B cell (primary cell): ENCODE results near the gene PHACTR4. TPM values are rescaled to one million over a fixed set of nuclear protein-coding genes. Genes with fewer than 3 reads are reported as not detected.
"Not testable (repeated sequence)": the region's sequence is repeated elsewhere in the genome, so short reads cannot be mapped to it uniquely, and the experiment has no call there.

Experiments used
- ATAC-seq: fragments of 200-7000 bp; cut with Tn5 transposase; one replicate; pipeline ENCODE4 v1.10.0; 2021; ENCODE audit warnings: low read depth, mild to moderate bottlenecking, moderate number of reproducible peaks, moderate library complexity
- CTCF ChIA-PET: fragments of 350-600 bp; sonication (Branson Sonifier 250); formaldehyde crosslinking; loops from one replicate; lab custom pipeline; 2021; ENCODE audit warnings: antibody characterized with exemption, inconsistent platforms; lab: Charles Lee
- POLR2A ChIA-PET: fragments of 350-600 bp; sonication (Branson Sonifier 250); formaldehyde crosslinking; loops from one replicate; lab custom pipeline; 2021; ENCODE audit warnings: antibody characterized with exemption; lab: Charles Lee
- DNase-seq: peaks from one replicate; pipeline ENCODE4 v3.0.0; 2013
- H2AFZ ChIP-seq: 2 replicates; pipeline ENCODE4 v1.6.1; 2012; ENCODE audit warnings: mild to moderate bottlenecking, low read depth, low read length; ENCODE audit not compliant: insufficient read depth, poor library complexity, severe bottlenecking
- H3K27ac ChIP-seq, 2 donors: 1 replicate in 1 of 2; 2 replicates in 1 of 2; pipeline ENCODE4 v1.5.1; 2012 to 2013; ENCODE audit warnings: low read length in 2 of 2, mild to moderate bottlenecking in 2 of 2, moderate library complexity in 1 of 2
- H3K27me3 ChIP-seq, 4 experiments: fragments of 200-600 bp in 1 of 4; sonication (generic) in 1 of 4; replicated peaks in 1 of 4; 1 replicate in 2 of 4; 2 replicates in 2 of 4; pipeline versions ENCODE4 v1.6.1 to v1.7.0; 2013 to 2016; ENCODE audit warnings: low read length in 3 of 4, mild to moderate bottlenecking in 2 of 4, mixed read lengths in 1 of 4, moderate library complexity in 1 of 4; ENCODE audit not compliant: insufficient read depth in 4 of 4, control insufficient read depth in 3 of 4; ENCODE audit errors: control extremely low read depth in 1 of 4
- H3K36me3 ChIP-seq, 2 experiments: replicated peaks in 1 of 2; 1 replicate in 1 of 2; 2 replicates in 1 of 2; pipeline versions ENCODE4 v1.6.1 to v1.7.1; 2013; ENCODE audit warnings: low read length in 1 of 2; ENCODE audit not compliant: insufficient read depth in 2 of 2, control insufficient read depth in 1 of 2; ENCODE audit errors: control extremely low read depth in 1 of 2, extremely low read depth in 1 of 2
- H3K4me1 ChIP-seq, 2 donors: fragments of 200-600 bp in 1 of 2; sonication (generic) in 1 of 2; 1 replicate in 1 of 2; 2 replicates in 1 of 2; pipeline versions ENCODE4 v1.5.1 to v1.6.1; 2013 to 2017; ENCODE audit warnings: low read length in 2 of 2; ENCODE audit not compliant: control insufficient read depth in 2 of 2, insufficient read depth in 2 of 2
- H3K4me2 ChIP-seq: replicated peaks from 2 replicates; pipeline ENCODE3; 2012; ENCODE audit warnings: mild to moderate bottlenecking, low read depth, low read length; ENCODE audit not compliant: poor library complexity, severe bottlenecking
- H3K4me3 ChIP-seq, 5 experiments: fragments of 200-600 bp in 1 of 5; sonication (generic) in 1 of 5; 1 replicate in 3 of 5; 2 replicates in 2 of 5; pipeline versions ENCODE4 v1.5.1 to v1.7.0; 2011 to 2016; ENCODE audit warnings: low read length in 4 of 5, mild to moderate bottlenecking in 4 of 5, low read depth in 2 of 5, control low read depth in 1 of 5, moderate library complexity in 1 of 5; ENCODE audit not compliant: insufficient read depth in 1 of 5; ENCODE audit errors: control extremely low read depth in 1 of 5, extremely low read depth in 1 of 5
- H3K79me2 ChIP-seq: fragments of 200-600 bp; sonication (generic); one replicate; pipeline ENCODE4 v1.6.0; 2016; ENCODE audit warnings: low read length; ENCODE audit not compliant: control insufficient read depth, insufficient read depth
- H3K9ac ChIP-seq: fragments of 200-600 bp; sonication (generic); 2 replicates; pipeline ENCODE4 v1.6.1; 2017; ENCODE audit warnings: mild to moderate bottlenecking, low read length, moderate library complexity
- H3K9me3 ChIP-seq, 3 donors: one replicate each; pipeline versions ENCODE4 v1.6.1 to v1.7.1; 2013; ENCODE audit warnings: low read length in 2 of 3; ENCODE audit not compliant: control insufficient read depth in 2 of 3, insufficient read depth in 1 of 3; ENCODE audit errors: control extremely low read depth in 1 of 3
- H4K20me1 ChIP-seq: 2 replicates; pipeline ENCODE4 v1.6.0; 2012; ENCODE audit warnings: mild to moderate bottlenecking, low read length; ENCODE audit not compliant: insufficient read depth, control insufficient read depth, poor library complexity, severe bottlenecking
- H3K27ac Mint-ChIP-seq: one replicate; pipeline ENCODE4 v1.8.0; 2021; ENCODE audit warnings: mixed read lengths
- H3K27me3 Mint-ChIP-seq: one replicate; pipeline ENCODE4 v1.8.0; 2021; ENCODE audit warnings: mixed read lengths
- H3K4me1 Mint-ChIP-seq: one replicate; pipeline ENCODE4 v1.8.0; 2021; ENCODE audit warnings: mixed read lengths
- H3K4me3 Mint-ChIP-seq: one replicate; pipeline ENCODE4 v1.8.0; 2021; ENCODE audit warnings: mixed read lengths
- H3K9me3 Mint-ChIP-seq: one replicate; pipeline ENCODE4 v1.8.0; 2022; ENCODE audit warnings: mixed read lengths; ENCODE audit not compliant: insufficient read depth
- EZH2 ChIP-seq: IDR thresholded peaks from 2 replicates; pipeline ENCODE4 v1.6.1; 2012; ENCODE audit warnings: borderline replicate concordance, low read depth, mild to moderate bottlenecking, moderate library complexity, low read length; ENCODE audit not compliant: insufficient read depth, poor library complexity, severe bottlenecking
- WGBS: methylation state at CpG from one replicate; pipeline ENCODE4 v1.1.5; 2013; ENCODE audit warnings: missing lambda C conversion rate; ENCODE audit not compliant: insufficient coverage; 5-methylcytosine and 5-hydroxymethylcytosine counted together
- intact Hi-C: fragments of 100-400 bp; cut with micrococcal nuclease; formaldehyde crosslinking; loops from one replicate; pipeline ENCODE4 v1.10.0; 2022
- polyA plus RNA-seq: library from polyadenylated mRNA; depleted of rRNA; stranded (reverse); fragments of >200 nt; gene quantifications from 2 replicates; pipeline ENCODE4 v1.2.3, GENCODE V29; 2012
- total RNA-seq, 2 donors: library from RNA; stranded (reverse); fragments of 120-200 nt in 1 of 2; gene quantifications; 1 replicate in 1 of 2; 2 replicates in 1 of 2; pipeline versions ENCODE4 v1.2.3 to v1.2.4, GENCODE V29; 2013 to 2022
- TF ChIP-seq, protein P1 (sequence below): fragments of 200-600 bp; IDR thresholded peaks from one replicate; pipeline ENCODE4 v1.8.0; 2022; ENCODE audit warnings: antibody characterized with exemption, mild to moderate bottlenecking

PHACTR4 gene
- total and polyA plus RNA-seq, 2 donors (not counting 1 experiment from before 2014, with no cell fraction given) = 9.8 to 41.6 TPM

DNA sequence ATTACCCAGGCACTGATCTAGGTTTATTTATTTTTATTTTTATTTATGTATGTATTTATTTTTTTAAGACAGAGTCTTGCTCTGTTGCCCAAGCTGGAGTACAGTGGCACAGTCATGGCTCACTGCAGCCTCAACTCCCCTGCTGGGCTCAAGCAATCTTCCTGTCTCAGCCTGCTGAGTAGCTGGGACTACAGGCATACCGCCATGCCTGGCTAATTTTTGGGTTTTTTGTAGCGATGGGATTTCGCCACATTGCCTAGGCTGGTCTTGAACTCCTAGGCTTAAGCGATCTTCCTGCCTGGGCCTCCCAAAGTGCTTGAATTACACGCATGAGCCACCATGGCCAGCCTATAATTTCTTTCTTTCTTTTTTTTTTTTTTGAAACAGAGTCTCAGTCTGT is 9.4 kb downstream of the PHACTR4 start:
- no peak overlapping the region for H2AFZ ChIP-seq
- H3K9me3 ChIP-seq = no peaks in the 10 kb centered on the region
- H3K27me3 ChIP-seq = no peaks in the 10 kb centered on the region
- peaks cover 9 to 12% of the 10 kb centered on the region in 2 donors for H3K4me1 ChIP-seq
- H4K20me1 ChIP-seq = peaks cover 9% of the 10 kb centered on the region
- Mint-ChIP-seq H3K27ac (peak overlapping the region; percentile 59), H3K9me3 (peaks cover 2% of the 10 kb centered on the region), H3K27me3 (no peaks in the 10 kb centered on the region), H3K4me3 (no peak overlapping the region), H3K4me1 (peaks cover 22% of the 10 kb centered on the region)
- no peak overlapping the region for H3K4me3 ChIP-seq
- H3K27ac ChIP-seq = peak overlapping the region; percentile 11 to 61
- TF ChIP-seq EZH2 = no peak
- TF ChIP-seq, protein P1, sequence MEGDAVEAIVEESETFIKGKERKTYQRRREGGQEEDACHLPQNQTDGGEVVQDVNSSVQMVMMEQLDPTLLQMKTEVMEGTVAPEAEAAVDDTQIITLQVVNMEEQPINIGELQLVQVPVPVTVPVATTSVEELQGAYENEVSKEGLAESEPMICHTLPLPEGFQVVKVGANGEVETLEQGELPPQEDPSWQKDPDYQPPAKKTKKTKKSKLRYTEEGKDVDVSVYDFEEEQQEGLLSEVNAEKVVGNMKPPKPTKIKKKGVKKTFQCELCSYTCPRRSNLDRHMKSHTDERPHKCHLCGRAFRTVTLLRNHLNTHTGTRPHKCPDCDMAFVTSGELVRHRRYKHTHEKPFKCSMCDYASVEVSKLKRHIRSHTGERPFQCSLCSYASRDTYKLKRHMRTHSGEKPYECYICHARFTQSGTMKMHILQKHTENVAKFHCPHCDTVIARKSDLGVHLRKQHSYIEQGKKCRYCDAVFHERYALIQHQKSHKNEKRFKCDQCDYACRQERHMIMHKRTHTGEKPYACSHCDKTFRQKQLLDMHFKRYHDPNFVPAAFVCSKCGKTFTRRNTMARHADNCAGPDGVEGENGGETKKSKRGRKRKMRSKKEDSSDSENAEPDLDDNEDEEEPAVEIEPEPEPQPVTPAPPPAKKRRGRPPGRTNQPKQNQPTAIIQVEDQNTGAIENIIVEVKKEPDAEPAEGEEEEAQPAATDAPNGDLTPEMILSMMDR = no peak
- H3K4me2 ChIP-seq = peak overlapping the region; percentile 50
- DNase-seq (no peak), ATAC-seq (no peak)
- WGBS = 63% methylated on average over 3 of the region's 5 CpGs
- H3K79me2 ChIP-seq = peaks cover 96% of the 10 kb centered on the region
- intact Hi-C loops = no loop called here
- H3K9ac ChIP-seq = no peak overlapping the region
- ChIA-PET POLR2A (interaction anchor here (0.6 kb wide), 1 partner anchor 10 kb away, joined by 6 read pairs; no protein-coding TSS in a partner anchor), CTCF (interaction anchor here (0.6 to 0.8 kb wide), 2 partner anchors 18 to 174 kb away, joined by 3 to 4 read pairs; partner anchors contain the start of gene TRNAU1AP)
- H3K36me3 ChIP-seq = peaks cover 2 to 4% of the 10 kb centered on the region in 2 experiments

DNA sequence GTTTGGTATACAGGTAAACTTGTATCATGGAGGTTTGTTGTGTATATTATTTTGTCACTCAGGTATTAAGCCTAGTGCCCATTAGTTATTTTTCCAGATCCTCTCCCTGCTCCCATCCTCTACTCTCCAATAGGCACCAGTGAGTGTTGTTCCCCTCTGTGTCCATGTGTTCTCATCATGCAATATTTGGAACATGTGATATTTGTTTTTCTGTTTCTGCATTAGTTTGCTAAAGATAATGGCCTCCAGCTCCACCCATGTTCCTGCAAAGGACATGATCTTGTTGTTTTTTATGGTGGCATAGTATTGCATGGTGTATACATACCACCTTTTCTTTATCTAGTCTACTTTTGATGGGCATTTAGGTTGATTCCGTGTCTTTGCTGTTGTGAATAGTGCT is 10.9 kb downstream of the PHACTR4 start:
- no peaks in the 10 kb centered on the region for H3K9me3 ChIP-seq
- ChIA-PET POLR2A (no interaction called here), CTCF (no interaction called here)
- no peak for DNase-seq
- H3K79me2 ChIP-seq = peaks cover 97% of the 10 kb centered on the region
- no peak overlapping the region for H3K27ac ChIP-seq
- no peaks in the 10 kb centered on the region for H3K27me3 Mint-ChIP-seq
- H3K9me3 Mint-ChIP-seq = peaks cover 2% of the 10 kb centered on the region
- peaks cover 18% of the 10 kb centered on the region for H4K20me1 ChIP-seq
- no peak overlapping the region for H3K4me3 ChIP-seq
- intact Hi-C loops = no loop called here
- no peak overlapping the region for H3K27ac Mint-ChIP-seq
- no peak overlapping the region for H3K4me3 Mint-ChIP-seq
- H3K36me3 ChIP-seq = peaks cover 0 to 2% of the 10 kb centered on the region in 2 experiments
- no peak overlapping the region for H3K4me2 ChIP-seq
- peaks cover 26% of the 10 kb centered on the region for H3K4me1 Mint-ChIP-seq
- WGBS = no CpG with 5 or more reads among the region's 1 CpG
- no peak overlapping the region for H3K9ac ChIP-seq
- no peak for TF ChIP-seq EZH2
- TF ChIP-seq, protein P1 = no peak
- H2AFZ ChIP-seq = no peak overlapping the region
- no peaks in the 10 kb centered on the region for H3K27me3 ChIP-seq
- H3K4me1 ChIP-seq = peaks cover 9 to 12% of the 10 kb centered on the region in 2 donors
- no peak for ATAC-seq

DNA sequence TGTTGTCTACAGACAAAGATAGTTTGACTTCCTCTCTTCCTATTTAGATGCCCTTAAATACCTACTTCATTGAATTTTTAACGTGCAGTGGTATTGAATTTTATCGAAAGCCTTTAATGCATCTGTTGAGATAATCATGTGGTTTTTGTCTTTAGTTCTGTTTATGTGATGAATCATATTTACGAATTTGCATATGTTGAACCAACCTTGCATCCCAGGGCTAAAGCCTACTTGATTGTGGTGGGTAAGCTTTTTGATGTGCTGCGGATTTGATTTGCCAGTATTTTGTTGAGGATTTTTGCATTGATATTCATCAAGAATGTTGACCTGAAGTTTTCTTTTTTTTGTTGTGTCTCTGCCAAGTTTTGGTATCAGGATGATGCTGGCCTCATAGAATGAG is 14.2 kb downstream of the PHACTR4 start:
- POLR2A ChIA-PET, H2AFZ ChIP-seq, H3K9me3 Mint-ChIP-seq, H3K27me3 Mint-ChIP-seq, H3K9me3 ChIP-seq, H3K4me1 ChIP-seq, H3K4me3 ChIP-seq, H3K27ac Mint-ChIP-seq, H3K36me3 ChIP-seq, DNase-seq, H3K4me3 Mint-ChIP-seq, H3K9ac ChIP-seq, H3K4me2 ChIP-seq, H3K27ac ChIP-seq, intact Hi-C loops, ATAC-seq, H3K27me3 ChIP-seq: not testable (repeated sequence)
- H3K79me2 ChIP-seq = peaks cover 98% of the 10 kb centered on the region
- H3K4me1 Mint-ChIP-seq = peaks cover 30% of the 10 kb centered on the region
- H4K20me1 ChIP-seq = peaks cover 33% of the 10 kb centered on the region
- CTCF ChIA-PET = interaction anchor here (1.1 to 3.0 kb wide), 2 partner anchors 24 to 493 kb away, joined by 3 to 10 read pairs; no protein-coding TSS in a partner anchor
- 100% methylated on average over 2 of the region's 4 CpGs for WGBS
